Right lobe of liver (tissue), 6 donors: Measurements from ENCODE around the gene C17orf114.
A peak's percentile ranks its signal among the peaks of the same experiment; 100 is the strongest.

Experiments
- ATAC-seq, 4 donors: fragments of 200-7000 bp; cut with Tn5 transposase; one replicate each; pipeline ENCODE4 v1.9.1; 2020; ENCODE audit warnings: mild to moderate bottlenecking in 4 of 4, moderate library complexity in 4 of 4
- DNase-seq, 3 donors: peaks; one replicate each; pipeline ENCODE4 v3.0.0-alpha.2; 2020
- H3K27ac ChIP-seq, 3 donors: fragments of 200-600 bp; one replicate each; pipeline ENCODE4 v1.8.0; 2022
- H3K27me3 ChIP-seq, 2 donors: fragments of 200-600 bp; one replicate each; pipeline ENCODE4 v1.8.0; 2022
- H3K36me3 ChIP-seq, 4 donors: fragments of 200-600 bp; sonication (generic) in 1 of 4; one replicate each; pipeline versions ENCODE4 v1.5.1 to v1.8.0; 2017 to 2022; ENCODE audit warnings: control low read depth in 1 of 4
- H3K4me1 ChIP-seq, 4 donors: fragments of 200-600 bp; sonication (generic) in 1 of 4; one replicate each; pipeline versions ENCODE4 v1.5.1 to v1.8.0; 2017 to 2022; ENCODE audit warnings: control low read depth in 1 of 4
- H3K4me3 ChIP-seq, 3 donors: fragments of 200-600 bp; one replicate each; pipeline ENCODE4 v1.8.0; 2022
- H3K9me3 ChIP-seq, 4 donors: fragments of 200-600 bp; sonication (generic) in 1 of 4; one replicate each; pipeline versions ENCODE4 v1.5.1 to v1.8.0; 2017 to 2022; ENCODE audit warnings: control low read depth in 1 of 4
- POLR2A ChIP-seq: fragments of 450-650 bp; IDR thresholded peaks from one replicate; pipeline ENCODE4 v1.6.1; 2017; ENCODE audit warnings: antibody characterized with exemption, mild to moderate bottlenecking
- WGBS: methylation state at CpG from one replicate; pipeline ENCODE4 v1.1.6; 2018; ENCODE audit warnings: low coverage, low lambda C conversion rate; ENCODE audit not compliant: insufficient coverage; ENCODE audit errors: missing lambda C conversion rate; 5-methylcytosine and 5-hydroxymethylcytosine counted together
- intact Hi-C, 2 donors: fragments of 100-400 bp; cut with DNase I; formaldehyde crosslinking; loops; one replicate each; pipeline versions ENCODE4 v1.11.2 to v1.14.1; 2022
- TF ChIP-seq, protein P1 (sequence below), 4 donors: fragments of 200-600 bp in 3 of 4; fragments of 450-650 bp in 1 of 4; IDR thresholded peaks; one replicate each; pipeline versions ENCODE4 v1.5.1 to v1.8.0; 2016 to 2022; ENCODE audit warnings: antibody characterized with exemption in 4 of 4, mild to moderate bottlenecking in 2 of 4
- donor health status: DM: no; HTN: yes; CAD: no.
- donor health status: DM: no; HTN: no; CAD: no.
- donor health status: DM: no; HTN: no; CAD: no.
- donor health status: DM: no; HTN: yes; CAD: no.
- donor health status: DM: no; HTN: yes; CAD: no.

The C17orf114 gene

GRCh38 chr17:4772235-4772613, 29.9 kb downstream of the C17orf114 start:
- intact Hi-C loops: no loop called here
- TF ChIP-seq, protein P1, sequence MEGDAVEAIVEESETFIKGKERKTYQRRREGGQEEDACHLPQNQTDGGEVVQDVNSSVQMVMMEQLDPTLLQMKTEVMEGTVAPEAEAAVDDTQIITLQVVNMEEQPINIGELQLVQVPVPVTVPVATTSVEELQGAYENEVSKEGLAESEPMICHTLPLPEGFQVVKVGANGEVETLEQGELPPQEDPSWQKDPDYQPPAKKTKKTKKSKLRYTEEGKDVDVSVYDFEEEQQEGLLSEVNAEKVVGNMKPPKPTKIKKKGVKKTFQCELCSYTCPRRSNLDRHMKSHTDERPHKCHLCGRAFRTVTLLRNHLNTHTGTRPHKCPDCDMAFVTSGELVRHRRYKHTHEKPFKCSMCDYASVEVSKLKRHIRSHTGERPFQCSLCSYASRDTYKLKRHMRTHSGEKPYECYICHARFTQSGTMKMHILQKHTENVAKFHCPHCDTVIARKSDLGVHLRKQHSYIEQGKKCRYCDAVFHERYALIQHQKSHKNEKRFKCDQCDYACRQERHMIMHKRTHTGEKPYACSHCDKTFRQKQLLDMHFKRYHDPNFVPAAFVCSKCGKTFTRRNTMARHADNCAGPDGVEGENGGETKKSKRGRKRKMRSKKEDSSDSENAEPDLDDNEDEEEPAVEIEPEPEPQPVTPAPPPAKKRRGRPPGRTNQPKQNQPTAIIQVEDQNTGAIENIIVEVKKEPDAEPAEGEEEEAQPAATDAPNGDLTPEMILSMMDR (IDR thresholded peaks at IDR 0.05): no peak
- no peak for TF ChIP-seq POLR2A
- peaks cover 0 to 16% (median 0%) of the 10 kb centered on the region in 4 donors for H3K4me1 ChIP-seq
- H3K4me3 ChIP-seq: peak overlapping the region; percentile 52 to 64 (median 53)
- ATAC-seq: peak in 3 of 4 donors; percentile 40 to 62 (median 60)
- no peaks in the 10 kb centered on the region for H3K9me3 ChIP-seq
- H3K36me3 ChIP-seq: no peaks in the 10 kb centered on the region
- peak overlapping the region; percentile 66 to 96 (median 88) for H3K27ac ChIP-seq
- no peaks in the 10 kb centered on the region for H3K27me3 ChIP-seq
- no peak for DNase-seq
- WGBS: 36% methylated on average over 8 of the region's 10 CpGs

GRCh38 chr17:4771519-4772234, 30.5 kb downstream of the C17orf114 start, which contains the start of gene TM4SF5:
TM4SF5 (plus strand) TSS chr17:4771886; CDS start chr17:4771923, 37 bp downstream.
- Histone ChIP-seq H3K27ac (peak within 1 kb of the TSS; percentile 66 to 96 (median 88)), H3K36me3 (no peaks in the 10 kb centered on the region), H3K27me3 (no peaks in the 10 kb centered on the region), H3K9me3 (no peaks in the 10 kb centered on the region), H3K4me3 (peak within 1 kb of the TSS; percentile 52 to 64 (median 53)), H3K4me1 (peaks cover 0 to 16% (median 0%) of the 10 kb centered on the region in 4 donors)
- DNase-seq: peak; percentile 79 to 87 (median 86)
- intact Hi-C loops: no loop called here
- 19% methylated on average over 9 of the region's 13 CpGs for WGBS
- peak; percentile 89 to 96 (median 95) for ATAC-seq
- TF ChIP-seq, protein P1 (IDR thresholded peaks at IDR 0.05): no peak
- peak; percentile 87 for TF ChIP-seq POLR2A

GRCh38 chr17:4769628-4770027, 32.5 kb downstream of the C17orf114 start:
- no peak for TF ChIP-seq POLR2A
- TF ChIP-seq, protein P1 (IDR thresholded peaks at IDR 0.05): no peak
- Histone ChIP-seq H3K9me3 (no peaks in the 10 kb centered on the region), H3K27ac (no peak overlapping the region), H3K36me3 (no peaks in the 10 kb centered on the region), H3K4me1 (peaks cover 0 to 16% (median 0%) of the 10 kb centered on the region in 4 donors), H3K4me3 (no peak overlapping the region), H3K27me3 (no peaks in the 10 kb centered on the region)
- 86% methylated on average over 1 of the region's 2 CpGs for WGBS
- DNase-seq (no peak), ATAC-seq (no peak)
- intact Hi-C loops: no loop called here

- peaks cover 0 to 16% (median 0%) of the 10 kb centered on the region in 4 donors for H3K4me1 ChIP-seq
- no peaks in the 10 kb centered on the region for H3K9me3 ChIP-seq
- whole genome bisulfite sequencing: 65% methylated on average over 4 of the region's 6 CpGs
- H3K36me3 ChIP-seq: no peaks in the 10 kb centered on the region
- peak overlapping the region in 1 of 3 donors; percentile 8 for H3K27ac ChIP-seq
- no peaks in the 10 kb centered on the region for H3K27me3 ChIP-seq
- intact Hi-C loops: no loop called here
- H3K4me3 ChIP-seq: no peak overlapping the region
- no peak for DNase-seq
- TF ChIP-seq, protein P1 (IDR thresholded peaks at IDR 0.05): no peak
- TF ChIP-seq POLR2A: no peak
- peak in 1 of 4 donors; percentile 8 for ATAC-seq
Measured at GRCh38 chr17:4768298-4768697, 33.8 kb downstream of the C17orf114 start.
